Activated CD4-positive, alpha-beta T cell treated with anti-CD3 and anti-CD28 coated beads for 48 hours (primary cell): Measurements from ENCODE around the gene ZNF791.
A peak's percentile ranks its signal among the peaks of the same experiment; 100 is the strongest.
"Not testable (repeated sequence)": the region's sequence is repeated elsewhere in the genome, so short reads cannot be mapped to it uniquely, and the experiment has no call there.

Source experiments
- DNase-seq: peaks from one replicate; pipeline ENCODE4 v3.0.0-alpha.2; 2020

The ZNF791 gene

GRCh38 chr19:12636631-12637030, 25.9 kb downstream of the ZNF791 start:
- no peak for DNase-seq

GRCh38 chr19:12638611-12639182, 28.0 kb downstream of the ZNF791 start:
- DNase-seq, result no peak

GRCh38 chr19:12639901-12640613, 29.3 kb downstream of the ZNF791 start:
- DNase-seq, result peak; percentile 94

- DNase-seq, result no peak
These were observed 30.7 kb downstream of the ZNF791 start for GRCh38 chr19:12641456-12641855.

- no peak for DNase-seq
These were observed 31.8 kb downstream of the ZNF791 start for GRCh38 chr19:12642506-12642905.

GRCh38 chr19:12643716-12644115, 33.0 kb downstream of the ZNF791 start:
- DNase-seq, result not testable (repeated sequence)

GRCh38 chr19:12646551-12646950, 35.8 kb downstream of the ZNF791 start:
- no peak for DNase-seq

- no peak for DNase-seq
These were observed 36.3 kb downstream of the ZNF791 start for GRCh38 chr19:12647047-12647446.

GRCh38 chr19:12647490-12648071, 36.9 kb downstream of the ZNF791 start:
- DNase-seq, result peak; percentile 73

- no peak for DNase-seq
These were observed 37.4 kb downstream of the ZNF791 start for GRCh38 chr19:12648088-12648487.

GRCh38 chr19:12649941-12650340, 39.2 kb downstream of the ZNF791 start:
- DNase-seq, result no peak

- no peak for DNase-seq
These were observed 41.5 kb downstream of the ZNF791 start for GRCh38 chr19:12652219-12652618.

GRCh38 chr19:12655546-12655945, 44.8 kb downstream of the ZNF791 start:
- no peak for DNase-seq

GRCh38 chr19:12656899-12657571, 46.3 kb downstream of the ZNF791 start:
- DNase-seq, result peak; percentile 72

- no peak for DNase-seq
These were observed 47.2 kb downstream of the ZNF791 start for GRCh38 chr19:12657966-12658365.

- DNase-seq, result no peak
These were observed 50.3 kb downstream of the ZNF791 start for GRCh38 chr19:12660980-12661379.

GRCh38 chr19:12664406-12665280, 53.9 kb downstream of the ZNF791 start:
- peak; percentile 43 for DNase-seq

- peak; percentile 75 for DNase-seq
These were observed 54.5 kb downstream of the ZNF791 start for GRCh38 chr19:12665281-12665573.

- DNase-seq, result peak; percentile 34
These were observed 55.0 kb downstream of the ZNF791 start for GRCh38 chr19:12665671-12666264.

GRCh38 chr19:12666265-12667048, 55.7 kb downstream of the ZNF791 start, which contains the start of the genes MAN2B1 and WDR83:
Gene MAN2B1 (minus strand): TSS chr19:12666742. CDS start chr19:12666701, 41 bp downstream.
Gene WDR83 (plus strand): TSS chr19:12666807. CDS start chr19:12669791, 2,984 bp downstream.
- DNase-seq, result peak; percentile 85

- no peak for DNase-seq
These were observed 57.1 kb downstream of the ZNF791 start for GRCh38 chr19:12667731-12668302.
